Ectodermal cell (in vitro differentiated cells): ENCODE data around the gene DPPA4.

Experiments
- H3K27ac ChIP-seq: 2 replicates; pipeline ENCODE4 v1.7.0; 2013; ENCODE audit warnings: mild to moderate bottlenecking, low read depth, low read length; ENCODE audit not compliant: insufficient read depth, poor library complexity, severe bottlenecking
- H3K27me3 ChIP-seq: 2 replicates; pipeline ENCODE4 v1.7.0; 2013; ENCODE audit warnings: mild to moderate bottlenecking, low read length; ENCODE audit not compliant: insufficient read depth, control insufficient read depth, poor library complexity, severe bottlenecking
- H3K36me3 ChIP-seq: one replicate; pipeline ENCODE4 v1.7.0; 2013; ENCODE audit warnings: low read length; ENCODE audit not compliant: control insufficient read depth, insufficient read depth
- H3K4me1 ChIP-seq: one replicate; pipeline ENCODE4 v1.7.0; 2013; ENCODE audit warnings: low read length; ENCODE audit not compliant: control insufficient read depth, insufficient read depth
- H3K4me3 ChIP-seq: 2 replicates; pipeline ENCODE4 v1.7.0; 2013; ENCODE audit warnings: low read depth, low read length, control low read depth; ENCODE audit not compliant: insufficient read depth
- H3K9me3 ChIP-seq: 2 replicates; pipeline ENCODE4 v1.7.0; 2013; ENCODE audit warnings: mild to moderate bottlenecking, low read length, moderate library complexity; ENCODE audit not compliant: control insufficient read depth
- WGBS, 2 experiments: methylation state at CpG; one replicate each; pipeline ENCODE4 v1.1.7; 2013; ENCODE audit warnings: missing lambda C conversion rate in 2 of 2; 5-methylcytosine and 5-hydroxymethylcytosine counted together

Gene DPPA4

DNA sequence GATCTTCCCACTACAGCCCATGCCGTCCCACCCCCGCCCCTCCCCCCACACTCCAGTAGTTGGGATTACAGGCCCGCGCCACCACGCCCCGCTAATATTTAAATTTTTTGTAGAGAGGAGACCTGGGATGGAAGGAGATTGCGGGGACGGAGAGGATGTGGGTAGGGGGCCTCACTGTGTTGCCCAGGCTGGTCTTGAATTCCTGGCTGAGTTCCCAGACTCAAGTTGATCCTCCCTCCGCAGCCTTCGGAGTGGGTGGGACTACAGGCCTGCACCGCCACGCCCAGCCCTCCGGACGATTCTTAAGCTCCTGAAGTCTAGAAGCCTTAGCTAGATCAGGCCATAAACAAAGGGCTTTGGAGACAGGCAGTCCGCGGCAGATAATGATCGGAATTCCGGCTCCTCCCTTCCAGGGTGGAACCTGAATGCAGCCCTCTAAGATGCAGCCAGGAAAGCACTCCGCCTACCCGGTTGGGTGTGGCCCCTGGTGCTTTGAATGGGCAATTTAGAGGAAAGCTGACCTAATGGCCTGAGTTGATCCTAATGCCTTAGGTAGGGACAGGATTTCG lies 21.1 kb downstream of the DPPA4 start, which contains the start of gene DPPA2:
TSS of gene DPPA2 (minus strand) at position 356 of the 569 bp plus-strand sequence. CDS start 1,975 bp downstream, outside the sequence.
- Histone ChIP-seq H3K9me3 (no peaks in the 10 kb centered on the region), H3K4me3 (no peak within 1 kb of the TSS), H3K27me3 (no peaks in the 10 kb centered on the region), H3K4me1 (no peaks in the 10 kb centered on the region), H3K27ac (no peak within 1 kb of the TSS), H3K36me3 (no peaks in the 10 kb centered on the region)
- whole genome bisulfite sequencing, 2 experiments: 85 to 88% methylated on average over 19 to 21 of the region's 21 CpGs

GRCh38 chr3:109313061-109313460 lies 24.3 kb downstream of the DPPA4 start:
- Histone ChIP-seq H3K27ac (no peak overlapping the region), H3K4me3 (no peak overlapping the region), H3K9me3 (no peaks in the 10 kb centered on the region), H3K4me1 (no peaks in the 10 kb centered on the region), H3K27me3 (no peaks in the 10 kb centered on the region), H3K36me3 (no peaks in the 10 kb centered on the region)
- 80 to 93% methylated on average over 1 of the region's 1 CpG for WGBS, 2 experiments

GRCh38 chr3:109297496-109297895 lies 39.9 kb downstream of the DPPA4 start:
- Histone ChIP-seq H3K4me3 (no peak overlapping the region), H3K9me3 (no peaks in the 10 kb centered on the region), H3K27me3 (no peaks in the 10 kb centered on the region), H3K36me3 (no peaks in the 10 kb centered on the region), H3K27ac (no peak overlapping the region), H3K4me1 (no peaks in the 10 kb centered on the region)
- WGBS, 2 experiments: 93 to 98% methylated on average over 2 of the region's 2 CpGs

- H3K9me3 ChIP-seq: no peaks in the 10 kb centered on the region
- H3K4me1 ChIP-seq: no peaks in the 10 kb centered on the region
- no peaks in the 10 kb centered on the region for H3K36me3 ChIP-seq
- no peak overlapping the region for H3K4me3 ChIP-seq
- no peak overlapping the region for H3K27ac ChIP-seq
- H3K27me3 ChIP-seq: no peaks in the 10 kb centered on the region
Observed at GRCh38 chr3:109284071-109284470, 53.3 kb downstream of the DPPA4 start.

DNA sequence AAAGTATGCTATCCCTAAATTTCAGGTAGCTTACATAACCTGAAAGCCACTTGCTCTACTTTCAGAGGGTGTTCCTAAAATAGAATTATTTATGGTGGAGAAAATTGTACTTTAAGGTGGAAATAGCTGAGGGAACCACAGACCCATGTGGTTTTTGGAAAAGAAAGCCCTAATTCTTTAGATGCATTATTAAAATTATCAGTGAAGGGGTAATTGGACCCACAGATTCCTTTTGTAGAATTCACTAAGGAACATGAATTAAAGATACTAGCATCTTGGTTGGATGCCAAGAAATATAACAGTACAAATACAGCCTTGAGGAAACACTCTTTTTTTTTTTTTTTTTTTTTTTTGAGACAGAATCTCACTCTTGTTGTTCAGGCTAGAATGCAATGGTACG lies 58.8 kb downstream of the DPPA4 start:
- Histone ChIP-seq H3K4me3 (no peak overlapping the region), H3K4me1 (no peaks in the 10 kb centered on the region), H3K27me3 (no peaks in the 10 kb centered on the region), H3K27ac (no peak overlapping the region), H3K36me3 (no peaks in the 10 kb centered on the region), H3K9me3 (no peaks in the 10 kb centered on the region)
- 92 to 100% methylated on average over 1 of the region's 1 CpG for WGBS, 2 experiments

- Histone ChIP-seq H3K36me3 (no peaks in the 10 kb centered on the region), H3K4me3 (no peak overlapping the region), H3K27ac (no peak overlapping the region), H3K4me1 (no peaks in the 10 kb centered on the region), H3K27me3 (no peaks in the 10 kb centered on the region), H3K9me3 (no peaks in the 10 kb centered on the region)
- whole genome bisulfite sequencing, 2 experiments: 92 to 95% methylated on average over 3 of the region's 3 CpGs
Observed at GRCh38 chr3:109278141-109278540, 59.2 kb downstream of the DPPA4 start.
